Nucleus accumbens (tissue), 56 donors: ENCODE measurements around the gene DTX3L.

Experiments used
- DNase-seq, 56 donors: peaks; one replicate each; lab custom pipeline; 2025; lab: John Stamatoyannopoulos, UW

Gene DTX3L

DNA sequence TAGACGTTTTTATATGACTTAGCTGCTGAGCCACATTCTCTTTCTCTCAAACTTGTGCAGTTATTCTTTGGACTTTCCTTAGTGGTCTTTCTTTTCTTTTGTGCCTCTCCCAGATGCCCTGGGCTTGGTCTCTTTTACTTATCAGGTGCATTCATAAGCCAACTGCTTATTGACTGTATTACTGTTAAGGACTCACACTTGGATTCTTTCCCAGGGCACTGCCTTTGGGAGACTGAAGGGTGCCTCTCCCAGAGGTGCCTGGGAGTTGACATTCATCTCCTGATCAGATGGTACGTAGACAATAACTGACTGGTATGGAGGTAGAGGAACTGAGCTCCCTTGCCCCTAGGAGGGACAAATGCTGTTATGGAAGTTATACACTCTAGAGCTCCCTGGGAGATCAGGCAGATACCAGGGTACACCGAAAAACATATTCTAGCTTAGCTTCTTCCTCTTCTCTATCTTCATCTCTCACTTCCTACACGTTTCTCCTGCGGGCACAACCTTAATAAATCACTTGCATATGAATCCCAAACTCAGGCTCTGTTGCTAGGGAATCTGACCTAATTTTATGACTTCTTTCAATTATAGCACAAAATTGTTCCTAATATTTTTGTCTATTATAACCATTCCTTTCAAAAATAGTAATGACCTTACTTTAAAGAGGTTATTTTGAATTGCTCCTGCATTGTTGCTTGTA lies 38.0 kb downstream of the DTX3L start:
- no peak for DNase-seq

DNA sequence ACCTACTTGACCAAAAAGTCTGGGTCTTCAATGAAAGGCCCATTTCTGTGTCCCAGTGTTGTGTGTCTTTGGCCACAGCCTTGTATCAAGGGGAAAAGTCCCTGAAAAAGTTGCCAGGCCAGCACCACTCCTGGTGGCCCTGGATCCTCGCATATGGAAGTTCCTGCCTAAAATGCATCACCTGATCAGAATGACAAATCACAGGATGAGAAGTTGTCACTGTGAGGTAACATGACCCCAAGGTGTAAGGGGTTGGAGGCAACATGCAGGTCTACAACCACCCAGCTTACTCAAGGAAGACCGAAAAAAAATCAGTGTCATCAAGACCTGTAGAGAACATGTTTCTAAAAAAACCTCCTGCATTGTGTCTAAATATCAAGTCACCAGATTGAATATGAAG lies 38.9 kb downstream of the DTX3L start:
- DNase-seq: peak in 1 of 56 donors; percentile 1

DNA sequence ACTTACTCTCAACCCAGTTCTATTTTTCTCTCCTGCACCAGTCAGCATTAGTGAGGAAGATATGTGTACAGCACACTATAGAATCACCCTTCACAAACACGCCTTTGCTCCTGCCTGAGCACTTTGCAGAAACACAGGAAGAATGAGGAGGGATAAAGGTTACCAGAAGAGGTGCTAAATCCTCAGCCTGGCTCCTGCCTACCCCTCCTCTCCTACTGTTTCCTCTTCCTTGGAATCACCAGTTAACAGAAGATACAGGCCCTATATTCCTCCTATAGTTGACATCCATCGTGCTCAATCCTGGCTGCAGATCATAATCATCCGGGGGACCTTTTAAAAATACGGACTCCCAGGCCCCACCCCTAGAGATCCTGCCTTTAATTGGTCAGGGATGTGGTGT lies 42.2 kb downstream of the DTX3L start:
- DNase-seq: no peak

DNA sequence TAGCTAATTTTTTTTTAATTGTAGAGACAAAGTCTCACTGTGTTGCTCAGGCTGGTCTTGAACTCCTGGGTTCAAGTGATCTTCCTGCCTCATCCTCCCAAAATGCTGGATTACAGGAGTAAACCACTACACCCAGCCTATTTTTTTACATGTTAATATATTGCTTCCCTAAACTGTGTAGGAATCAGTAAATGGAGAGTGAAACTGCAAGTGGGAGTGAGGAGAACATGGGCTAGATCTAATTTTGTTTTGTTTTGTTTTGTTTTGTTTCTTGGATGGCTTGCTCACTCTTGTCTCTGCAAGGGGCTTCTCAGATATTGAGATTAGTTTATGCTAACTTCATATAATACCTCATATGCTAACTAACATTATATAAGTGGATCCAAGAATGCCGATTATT lies 44.8 kb downstream of the DTX3L start:
- no peak for DNase-seq

DNA sequence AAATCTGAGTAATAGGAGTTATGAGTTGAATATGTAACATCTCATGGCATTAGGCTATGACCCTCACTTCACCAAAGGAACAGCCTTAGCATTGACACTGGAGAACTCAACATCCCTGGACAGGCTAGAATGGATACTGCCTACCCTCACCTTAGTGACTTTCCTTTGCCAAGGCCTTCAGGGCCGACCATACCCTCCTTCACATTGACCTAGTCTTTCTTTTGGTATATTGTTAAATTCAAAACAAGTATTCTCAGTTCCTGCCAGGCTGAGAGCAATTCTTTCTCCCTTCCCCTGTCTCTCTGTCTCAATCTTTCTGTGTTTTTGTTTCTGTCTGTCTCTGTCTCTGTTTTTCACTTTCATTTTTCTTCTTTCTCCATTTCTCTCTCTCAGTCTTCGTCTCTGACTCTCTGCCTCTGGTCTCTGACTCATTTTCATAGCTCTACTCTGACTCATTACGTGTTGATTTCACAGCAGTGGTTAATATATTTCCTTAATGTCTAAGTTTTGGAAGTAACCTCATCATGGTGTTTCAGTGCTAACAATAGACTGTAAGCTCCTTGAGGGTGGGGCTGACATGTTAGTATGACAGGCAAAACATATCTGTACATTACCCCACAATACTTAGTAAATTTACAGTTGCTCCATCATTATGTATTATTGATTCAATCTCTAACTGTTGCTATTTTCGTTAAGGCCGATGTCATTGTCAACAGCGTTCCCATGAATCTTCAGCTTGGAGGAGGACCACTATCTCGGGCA lies 45.8 kb downstream of the DTX3L start:
- DNase-seq: no peak

DNA sequence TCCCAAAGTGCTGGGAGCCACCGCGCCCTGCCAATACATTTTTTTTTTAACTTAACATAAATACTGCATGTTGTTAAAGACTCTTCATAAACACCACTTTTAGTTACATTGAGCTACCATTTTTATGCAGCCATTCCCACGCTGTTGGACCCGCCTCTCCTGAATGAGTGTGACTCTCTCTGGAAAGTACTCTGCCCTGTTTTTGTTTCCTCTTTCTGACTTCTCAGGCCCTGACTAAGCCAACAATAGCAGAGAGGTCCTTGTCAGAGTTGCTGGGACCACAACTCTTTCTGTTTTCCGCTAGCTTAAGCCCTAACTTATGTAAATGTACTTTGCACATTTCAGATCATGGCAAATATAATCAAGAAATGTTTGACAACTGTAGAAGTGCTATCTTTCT lies 48.6 kb downstream of the DTX3L start:
- no peak for DNase-seq

DNA sequence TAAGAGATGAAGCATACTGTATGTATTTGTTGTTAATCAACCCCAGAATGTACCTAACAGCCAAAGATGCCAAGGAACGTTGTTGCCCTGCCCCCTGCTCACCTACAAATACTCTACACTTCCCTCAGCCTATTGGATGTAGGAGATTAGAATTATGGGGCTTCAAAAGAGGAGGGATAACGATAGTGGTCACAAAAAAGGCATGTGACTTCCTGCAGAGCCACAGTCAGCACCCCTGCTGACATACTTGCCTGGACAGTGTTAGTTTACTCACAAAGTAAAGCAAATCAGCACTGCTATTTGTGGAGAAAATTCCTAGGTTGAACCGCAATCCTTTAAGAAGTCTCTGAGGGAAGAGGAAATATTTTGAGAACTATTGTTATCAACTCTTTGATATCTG lies 51.2 kb downstream of the DTX3L start:
- no peak for DNase-seq

DNA sequence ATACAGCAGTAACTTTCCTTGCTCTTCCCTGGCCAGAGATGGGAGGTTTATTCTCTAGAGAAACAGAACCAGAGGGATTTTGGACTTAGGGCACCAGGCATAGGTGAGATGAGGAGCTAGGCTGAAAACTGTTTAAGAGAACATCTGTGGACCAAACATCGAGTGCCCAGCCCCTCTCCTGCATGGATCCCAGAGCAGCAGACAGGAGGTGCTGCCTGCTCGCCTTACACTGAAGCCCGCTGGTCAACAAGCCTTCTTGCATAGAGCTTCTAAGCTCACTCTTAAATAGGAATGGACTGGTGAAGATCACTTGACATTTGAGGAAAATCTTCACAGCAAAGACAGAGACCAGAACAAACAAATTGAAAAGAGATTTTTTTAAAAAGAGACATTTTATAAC lies 54.5 kb downstream of the DTX3L start:
- no peak for DNase-seq

DNA sequence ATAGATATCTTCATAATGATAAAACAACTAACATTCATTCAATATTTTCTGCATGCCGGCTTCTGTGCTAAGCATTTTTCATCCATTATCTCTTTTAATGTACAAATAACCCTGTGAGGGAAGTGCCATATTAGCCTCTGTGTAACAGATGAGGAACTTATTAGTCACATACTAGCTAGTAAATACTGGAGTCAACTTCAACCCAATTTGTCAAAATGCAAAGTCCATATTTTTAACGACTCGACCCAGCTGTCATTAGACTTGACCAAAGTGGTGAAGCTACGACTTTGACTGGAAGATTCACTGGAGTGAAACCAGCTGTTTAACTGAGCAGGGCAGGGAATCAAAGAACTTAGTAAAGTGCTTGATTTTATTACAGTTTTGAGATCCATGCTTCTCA lies 54.9 kb downstream of the DTX3L start:
- no peak for DNase-seq

DNA sequence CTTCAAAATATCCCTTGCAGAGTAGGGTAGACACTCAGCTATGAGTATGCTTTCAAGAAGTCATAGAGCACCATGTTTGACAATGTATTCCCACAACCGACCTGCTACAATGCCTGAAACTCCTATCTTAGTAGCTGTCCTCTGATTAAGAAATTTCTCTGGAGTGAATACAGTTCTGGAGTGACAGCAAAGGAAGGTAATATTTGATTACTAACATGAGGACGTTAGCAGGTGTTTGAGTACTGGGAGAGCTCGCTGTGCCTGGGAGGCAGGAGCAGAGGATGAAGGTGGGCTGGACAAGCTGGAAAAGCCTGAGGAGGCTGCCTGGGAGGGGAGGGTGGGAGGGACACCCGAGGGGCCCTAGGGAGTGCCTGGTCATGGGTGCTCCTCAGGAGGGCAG lies 56.3 kb downstream of the DTX3L start:
- DNase-seq: no peak

DNA sequence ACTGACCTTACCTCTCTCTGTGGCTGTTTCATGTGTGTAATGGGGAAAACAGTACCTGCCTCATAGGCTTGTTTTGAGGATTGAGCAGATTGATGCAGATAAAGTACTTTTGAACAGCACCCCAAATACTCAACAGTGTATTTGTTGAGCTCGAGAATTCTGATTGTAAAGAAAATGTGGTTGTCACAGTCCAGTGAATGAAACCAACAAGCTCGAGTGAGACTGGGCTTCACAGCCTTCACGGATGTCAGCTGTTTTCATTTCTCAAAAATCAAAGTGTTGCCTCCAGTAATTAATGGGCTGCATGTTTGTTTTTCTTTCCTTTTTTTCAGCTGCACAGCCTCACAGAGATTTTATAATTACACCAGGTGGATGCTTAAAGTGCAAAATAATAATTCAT lies 57.0 kb downstream of the DTX3L start:
- DNase-seq: no peak

DNA sequence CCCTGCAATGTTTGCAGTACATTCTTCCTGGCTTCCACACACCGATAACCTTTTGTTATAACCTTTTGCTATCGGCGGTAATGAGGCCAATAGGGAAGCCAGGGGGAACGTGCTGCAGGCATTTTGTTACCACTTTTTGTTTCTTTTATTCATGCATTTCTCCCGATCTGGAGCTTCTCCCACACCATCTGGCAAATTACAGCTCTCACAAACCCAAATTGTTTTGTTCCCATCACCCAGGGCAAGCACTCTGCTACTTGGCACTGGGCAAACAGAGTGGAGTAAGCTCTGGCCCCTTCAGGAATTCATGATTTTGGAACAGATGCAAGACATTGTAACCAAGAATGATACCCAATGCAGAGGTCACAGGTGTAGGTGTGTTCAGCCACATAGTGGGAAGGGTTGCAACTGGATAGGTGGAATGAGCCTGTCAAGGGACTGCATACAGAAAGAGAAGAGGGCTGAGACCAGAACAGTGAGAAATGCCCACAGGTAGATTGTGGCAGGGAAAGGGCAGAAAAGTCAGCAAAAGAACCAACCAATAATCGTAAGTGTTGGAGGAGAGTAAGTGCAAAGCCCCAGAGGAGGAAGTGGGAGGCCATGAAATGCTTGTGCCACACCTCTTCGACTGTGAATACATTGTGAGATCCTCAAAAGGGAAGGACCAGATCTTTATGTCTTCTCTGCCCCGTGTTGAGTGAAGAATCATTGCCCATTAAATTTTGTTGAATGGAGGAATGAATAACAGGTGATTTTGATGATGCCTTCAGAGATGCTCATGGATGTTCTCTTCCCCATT lies 59.1 kb downstream of the DTX3L start:
- DNase-seq: no peak
